Activated CD8-positive, alpha-beta memory T cell treated with anti-CD3 and anti-CD28 coated beads for 1 hour (primary cell): ENCODE results near the gene ARMC9.
"Not testable (repeated sequence)": the region's sequence is repeated elsewhere in the genome, so short reads cannot be mapped to it uniquely, and the experiment has no call there.

ENCODE experiments used
- DNase-seq, 2 donors: peaks; one replicate each; pipeline ENCODE4 v3.0.0-alpha.2; 2020; ENCODE audit warnings: low read depth in 1 of 2; ENCODE audit errors: extremely low read depth in 1 of 2

The ARMC9 gene

GRCh38 chr2:231395188-231396057 lies 197.0 kb downstream of the ARMC9 start, which contains the start of gene B3GNT7:
TSS of gene B3GNT7 (plus strand) at chr2:231395710. CDS start at chr2:231395804, 94 bp downstream.
- DNase-seq: no peak

- DNase-seq: no peak
Observed at GRCh38 chr2:231396058-231396821, 197.8 kb downstream of the ARMC9 start.

GRCh38 chr2:231397011-231397927 lies 198.8 kb downstream of the ARMC9 start:
- DNase-seq: no peak

- DNase-seq: no peak
Observed at GRCh38 chr2:231397928-231398294, 199.5 kb downstream of the ARMC9 start.

GRCh38 chr2:231398585-231398984 lies 200.2 kb downstream of the ARMC9 start:
- no peak for DNase-seq

- DNase-seq: no peak
Observed at GRCh38 chr2:231399046-231399852, 200.8 kb downstream of the ARMC9 start.

- no peak for DNase-seq
Observed at GRCh38 chr2:231399853-231400680, 201.6 kb downstream of the ARMC9 start.

- DNase-seq: not testable (repeated sequence)
Observed at GRCh38 chr2:231400681-231401080, 202.2 kb downstream of the ARMC9 start.

- not testable (repeated sequence) for DNase-seq
Observed at GRCh38 chr2:231401101-231401500, 202.7 kb downstream of the ARMC9 start.

- not testable (repeated sequence) for DNase-seq
Observed at GRCh38 chr2:231403421-231404182, 205.2 kb downstream of the ARMC9 start.

- DNase-seq: not testable (repeated sequence)
Observed at GRCh38 chr2:231404183-231404578, 205.8 kb downstream of the ARMC9 start.

GRCh38 chr2:231405601-231406367 lies 207.4 kb downstream of the ARMC9 start:
- DNase-seq: not testable (repeated sequence)

- not testable (repeated sequence) for DNase-seq
Observed at GRCh38 chr2:231407686-231408085, 209.3 kb downstream of the ARMC9 start.

- not testable (repeated sequence) for DNase-seq
Observed at GRCh38 chr2:231408304-231408703, 209.9 kb downstream of the ARMC9 start.

GRCh38 chr2:231409776-231410175 lies 211.3 kb downstream of the ARMC9 start:
- DNase-seq: no peak

GRCh38 chr2:231410293-231411004 lies 212.0 kb downstream of the ARMC9 start:
- DNase-seq: no peak

- no peak for DNase-seq
Observed at GRCh38 chr2:231411237-231411636, 212.8 kb downstream of the ARMC9 start.
